HepG2 (cell line): ENCODE results near the gene KRTAP9-2. TPM values are rescaled to one million over a fixed set of nuclear protein-coding genes. Genes with fewer than 3 reads are reported as not detected.
A peak's percentile ranks its signal among the peaks of the same experiment; 100 is the strongest.

Source experiments
- ATAC-seq: fragments of 200-7000 bp; cut with Tn5 transposase; 3 replicates; pipeline ENCODE4 v1.9.1; 2020; ENCODE audit warnings: mild to moderate bottlenecking, moderate library complexity
- BruUV-seq: library from RNA; stranded (reverse); fragments of 400-500 nt; replicated peaks from 2 replicates; lab custom pipeline; 2021; lab: Mats Ljungman, UMichigan
- CTCF ChIA-PET: fragments of 300-600 bp; formaldehyde crosslinking; extraction: SDS; loops from one replicate; lab custom pipeline; 2021; ENCODE audit warnings: low total read pairs, inconsistent platforms, low intra/inter-chr PET ratio; lab: Yijun Ruan, JAX
- POLR2A ChIA-PET: fragments of 350-600 bp; sonication (Branson Sonifier 250); formaldehyde crosslinking; loops from one replicate; lab custom pipeline; 2020; ENCODE audit warnings: antibody characterized with exemption, inconsistent platforms; lab: Yijun Ruan, JAX
- DNase-seq: peaks from one replicate; pipeline ENCODE4 v3.0.0-alpha.2; 2015; ENCODE audit warnings: low spot score
- FAIRE-seq: peaks from 3 replicates; lab custom pipeline; 2011; peaks lifted over from hg19 to GRCh38; lab: Jason Lieb, UNC
- H2AFZ ChIP-seq: one replicate; pipeline ENCODE4 v1.6.1; 2011; ENCODE audit warnings: low read length, inconsistent platforms
- H3K27ac ChIP-seq: fragments of 300-600 bp; 3 replicates; pipeline ENCODE4 v1.8.0; 2011; ENCODE audit warnings: mixed run types, mild to moderate bottlenecking, mixed read lengths, low read length, inconsistent platforms; ENCODE audit not compliant: insufficient read depth; ENCODE audit errors: extremely low read length
- H3K27me3 ChIP-seq, 2 experiments: fragments of 200-600 bp in 1 of 2; 2 replicates in 1 of 2; 3 replicates in 1 of 2; pipeline versions ENCODE4 v1.6.0 to v1.8.0; 2011; ENCODE audit warnings: low read length in 2 of 2, mild to moderate bottlenecking in 2 of 2, moderate library complexity in 2 of 2, inconsistent platforms in 1 of 2; ENCODE audit not compliant: insufficient read depth in 2 of 2, control insufficient read depth in 1 of 2
- H3K36me3 ChIP-seq, 2 experiments: fragments of 200-600 bp in 1 of 2; replicated peaks in 1 of 2; 2 replicates in 1 of 2; 3 replicates in 1 of 2; pipeline versions ENCODE4 v1.5.1 to v1.8.0; 2011; ENCODE audit warnings: low read length in 2 of 2, inconsistent platforms in 1 of 2; ENCODE audit not compliant: insufficient read depth in 2 of 2, control insufficient read depth in 1 of 2
- H3K4me1 ChIP-seq: 2 replicates; pipeline ENCODE4 v1.5.1; 2012; ENCODE audit warnings: low read length, inconsistent platforms; ENCODE audit not compliant: insufficient read depth
- H3K4me2 ChIP-seq: 2 replicates; pipeline ENCODE4 v1.6.0; 2011; ENCODE audit warnings: low read depth, low read length, inconsistent platforms
- H3K4me3 ChIP-seq, 3 experiments: fragments of 200-600 bp in 1 of 3; sonication (generic), shearing (Covaris generic) in 1 of 3; replicated peaks in 1 of 3; 2 replicates each; pipeline ENCODE4 v1.5.1; 2011 to 2016; ENCODE audit warnings: low read length in 3 of 3, inconsistent platforms in 2 of 3, low read depth in 2 of 3, mild to moderate bottlenecking in 2 of 3, control low read depth in 1 of 3, mixed read lengths in 1 of 3; ENCODE audit not compliant: insufficient read depth in 1 of 3
- H3K79me2 ChIP-seq: one replicate; pipeline ENCODE4 v1.6.1; 2011; ENCODE audit warnings: low read length, inconsistent platforms; ENCODE audit not compliant: insufficient read depth
- H3K9ac ChIP-seq: 2 replicates; pipeline ENCODE4 v1.6.0; 2011; ENCODE audit warnings: mild to moderate bottlenecking, low read depth, low read length, inconsistent platforms; ENCODE audit not compliant: insufficient read depth
- H3K9me3 ChIP-seq: 2 replicates; pipeline ENCODE4 v1.5.1; 2012; ENCODE audit warnings: mild to moderate bottlenecking, low read length
- H4K20me1 ChIP-seq: 2 replicates; pipeline ENCODE4 v1.6.0; 2011; ENCODE audit warnings: inconsistent platforms, mild to moderate bottlenecking, low read length, moderate library complexity; ENCODE audit not compliant: insufficient read depth
- ESRRA ChIP-seq: sonication (generic); formaldehyde crosslinking; IDR thresholded peaks from 2 replicates; pipeline ENCODE4 v1.5.1; 2020; ENCODE audit warnings: mild to moderate bottlenecking, low read depth, missing genetic modification reagents
- GPN1 ChIP-seq: sonication (generic); formaldehyde crosslinking; IDR thresholded peaks from 2 replicates; pipeline ENCODE4 v1.5.1; 2020; ENCODE audit warnings: missing genetic modification reagents, borderline replicate concordance
- HOXA3 ChIP-seq: sonication (generic); formaldehyde crosslinking; IDR thresholded peaks from 2 replicates; pipeline ENCODE4 v1.5.0; 2020; ENCODE audit warnings: missing genetic modification reagents
- IKZF4 ChIP-seq: sonication (generic); formaldehyde crosslinking; IDR thresholded peaks from 2 replicates; pipeline ENCODE4 v1.5.1; 2020; ENCODE audit warnings: borderline replicate concordance, mild to moderate bottlenecking, low read depth, missing genetic modification reagents; ENCODE audit errors: not compliant biosample characterization
- IRF1 ChIP-seq: sonication (generic); formaldehyde crosslinking; IDR thresholded peaks from 2 replicates; pipeline ENCODE4 v1.4.0; 2020; ENCODE audit warnings: low read depth, mild to moderate bottlenecking, missing genetic modification reagents
- RELA ChIP-seq: sonication (generic); formaldehyde crosslinking; IDR thresholded peaks from 2 replicates; pipeline ENCODE4 v1.4.0; 2020; ENCODE audit warnings: missing genetic modification reagents
- ZMYM2 ChIP-seq: sonication (generic); formaldehyde crosslinking; IDR thresholded peaks from 2 replicates; pipeline ENCODE4 v1.8.0; 2022; ENCODE audit warnings: mild to moderate bottlenecking, missing genetic modification reagents
- ZNF12 ChIP-seq: sonication (generic); formaldehyde crosslinking; IDR thresholded peaks from 2 replicates; pipeline ENCODE4 v1.5.0; 2020; ENCODE audit warnings: missing genetic modification reagents
- ZNF549 ChIP-seq: sonication (generic); formaldehyde crosslinking; IDR thresholded peaks from 2 replicates; pipeline ENCODE4 v1.5.0; 2020; ENCODE audit warnings: missing genetic modification reagents
- ZNF766 ChIP-seq: sonication (generic); formaldehyde crosslinking; IDR thresholded peaks from 2 replicates; pipeline ENCODE4 v1.5.0; 2020; ENCODE audit warnings: missing genetic modification reagents, borderline replicate concordance
- ZUFSP ChIP-seq: sonication (generic); formaldehyde crosslinking; IDR thresholded peaks from 2 replicates; pipeline ENCODE4 v1.9.0; 2021; ENCODE audit warnings: missing genetic modification reagents, mild to moderate bottlenecking, borderline replicate concordance
- WGBS: methylation state at CpG from one replicate; pipeline ENCODE4 v1.1.6; 2017; ENCODE audit warnings: low lambda C conversion rate; 5-methylcytosine and 5-hydroxymethylcytosine counted together
- in situ Hi-C: cut with HindIII; loops from 2 replicates; pipeline ENCODE4 v1.10.0; 2017; ENCODE audit warnings: low pct_unique_long_range_greater_than_20kb; ENCODE audit not compliant: extremely low pct_ligation_motif_present
- intact Hi-C: fragments of 100-400 bp; cut with micrococcal nuclease; formaldehyde crosslinking; loops from one replicate; pipeline ENCODE4 v1.10.0; 2022; ENCODE audit not compliant: unreplicated experiment
- polyA plus RNA-seq, 8 experiments: library from polyadenylated mRNA; depleted of rRNA in 3 of 8; stranded (reverse) in 7 of 8; unstranded in 1 of 8; fragments of >200 nt; fragmentation: Illumina TruSeq in 4 of 8; extraction: Trizol in 4 of 8; gene quantifications; 2 replicates each; pipeline versions ENCODE4 v1.2.1 to v1.2.3, GENCODE V29; 2011 to 2016; ENCODE audit warnings: low read depth in 4 of 8, missing spikeins in 1 of 8, mixed read lengths in 1 of 8; ENCODE audit not compliant: insufficient read depth in 1 of 8
- total RNA-seq, 5 experiments: library from RNA; depleted of rRNA; stranded (reverse); fragments of >200 nt; fragmentation: Illumina TruSeq; extraction: Trizol; gene quantifications; 2 replicates each; pipeline ENCODE4 v1.2.3, GENCODE V29; 2016; ENCODE audit warnings: low read depth in 1 of 5

Gene KRTAP9-2
- total and polyA plus RNA-seq, 2 of the 13 experiments (the other 11 are each of a cell fraction or from before 2014, with no cell fraction given): not detected

GRCh38 chr17:41211845-41212466, 14.5 kb upstream of the KRTAP9-2 start (continued):
- TF ChIP-seq ZNF766 (no peak), ZNF549 (CRISPR knock-in tag) (no peak), ZNF12 (no peak), ESRRA (CRISPR knock-in tag) (no peak), HOXA3 (CRISPR knock-in tag) (no peak), IKZF4 (no peak)

- POLR2A ChIA-PET: no interaction called here
- 0 out of 2 replicates have a peak, but pooled peaks cover 2% of the 10 kb centered on the region for H3K9me3 ChIP-seq
- H3K27me3 ChIP-seq: peaks cover 0 to 33% of the 10 kb centered on the region in 2 experiments; a peak in 3 of 5 replicates
- no peak overlapping the region for H3K27ac ChIP-seq
- no peak overlapping the region for H3K9ac ChIP-seq
- BruUV-seq: no TSS peak
- intact Hi-C loops: no loop called here
- H3K4me3 ChIP-seq: no peak overlapping the region
- WGBS: 0% methylated on average over 6 of the region's 7 CpGs
- no peaks in the 10 kb centered on the region for H3K36me3 ChIP-seq
- no peak for TF ChIP-seq ZUFSP (CRISPR knock-in tag)
- no peak for TF ChIP-seq RELA (CRISPR knock-in tag)
- TF ChIP-seq IRF1 (CRISPR knock-in tag): no peak
- 0 out of 2 replicates have a peak, but pooled peaks have one; percentile 44 for TF ChIP-seq GPN1 (CRISPR knock-in tag)
- no peak for TF ChIP-seq ZMYM2 (CRISPR knock-in tag)
- TF ChIP-seq, all 625 proteins: peak for 1
- in situ Hi-C loops: no loop called here
- FAIRE-seq (no peak), ATAC-seq (no peak), DNase-seq (no peak)
- H3K4me2 ChIP-seq: no peak overlapping the region
- CTCF ChIA-PET: no interaction called here
- H4K20me1 ChIP-seq: no peaks in the 10 kb centered on the region
- H3K79me2 ChIP-seq: no peaks in the 10 kb centered on the region
- peaks cover 6% of the 10 kb centered on the region; the same call in 1 of the 2 replicates for H3K4me1 ChIP-seq
- H2AFZ ChIP-seq: no peak overlapping the region
These were observed 13.8 kb upstream of the KRTAP9-2 start for GRCh38 chr17:41212524-41213169.
